CD4-positive, alpha-beta memory T cell (primary cell): ENCODE results near the gene HNRNPAB. TPM values are rescaled to one million over a fixed set of nuclear protein-coding genes. Genes with fewer than 3 reads are reported as not detected.

Source experiments
- CTCF ChIA-PET: fragments of 350-600 bp; sonication (Branson Sonifier 250); formaldehyde crosslinking; loops from one replicate; lab custom pipeline; 2021; ENCODE audit warnings: inconsistent platforms; ENCODE audit not compliant: partially characterized antibody; lab: Charles Lee
- POLR2A ChIA-PET: fragments of 350-600 bp; sonication (Branson Sonifier 250); formaldehyde crosslinking; loops from one replicate; lab custom pipeline; 2021; ENCODE audit not compliant: partially characterized antibody; lab: Charles Lee
- DNase-seq, 5 donors: peaks; one replicate each; pipeline versions ENCODE4 v3.0.0 to v3.0.0-alpha.2; 2020 to 2022; ENCODE audit warnings: mixed read lengths in 1 of 5
- H3K27ac ChIP-seq: one replicate; pipeline ENCODE4 v1.7.0; 2013; ENCODE audit warnings: low read depth, low read length
- H3K27me3 ChIP-seq: 2 replicates; pipeline ENCODE4 v1.7.0; 2013; ENCODE audit warnings: mild to moderate bottlenecking, low read length, moderate library complexity; ENCODE audit not compliant: insufficient read depth
- H3K36me3 ChIP-seq: 2 replicates; pipeline ENCODE4 v1.7.0; 2013; ENCODE audit warnings: mild to moderate bottlenecking, low read length, moderate library complexity; ENCODE audit not compliant: insufficient read depth
- H3K4me1 ChIP-seq: 2 replicates; pipeline ENCODE4 v1.7.0; 2013; ENCODE audit warnings: mild to moderate bottlenecking, low read length, moderate library complexity; ENCODE audit not compliant: insufficient read depth
- H3K4me3 ChIP-seq, 2 donors: one replicate each; pipeline ENCODE4 v1.7.0; 2013; ENCODE audit warnings: low read length in 2 of 2, mild to moderate bottlenecking in 1 of 2
- H3K9me3 ChIP-seq, 2 donors: one replicate each; pipeline ENCODE4 v1.7.0; 2013; ENCODE audit warnings: low read length in 2 of 2, control low read depth in 1 of 2; ENCODE audit not compliant: control insufficient read depth in 1 of 2
- H3K27ac Mint-ChIP-seq, 7 donors: one replicate each; pipeline ENCODE4 v1.8.0; 2020 to 2021; ENCODE audit warnings: mixed read lengths in 7 of 7, mild to moderate bottlenecking in 6 of 7, inconsistent platforms in 3 of 7, moderate library complexity in 3 of 7
- H3K27me3 Mint-ChIP-seq, 2 donors: one replicate each; pipeline ENCODE4 v1.8.0; 2020 to 2021; ENCODE audit warnings: mixed read lengths in 2 of 2
- H3K36me3 Mint-ChIP-seq, 2 donors: one replicate each; pipeline ENCODE4 v1.8.0; 2020 to 2021; ENCODE audit warnings: mixed read lengths in 2 of 2, inconsistent platforms in 1 of 2, mild to moderate bottlenecking in 1 of 2
- H3K4me1 Mint-ChIP-seq, 4 donors: one replicate each; pipeline ENCODE4 v1.8.0; 2020 to 2021; ENCODE audit warnings: mixed read lengths in 4 of 4, mild to moderate bottlenecking in 1 of 4
- H3K4me3 Mint-ChIP-seq, 8 donors: one replicate each; pipeline ENCODE4 v1.8.0; 2020 to 2021; ENCODE audit warnings: mixed read lengths in 8 of 8, mild to moderate bottlenecking in 7 of 8, moderate library complexity in 6 of 8, inconsistent platforms in 3 of 8
- H3K9me3 Mint-ChIP-seq, 8 donors: one replicate each; pipeline ENCODE4 v1.8.0; 2020 to 2021; ENCODE audit warnings: mixed read lengths in 8 of 8, mild to moderate bottlenecking in 5 of 8, inconsistent platforms in 3 of 8, moderate library complexity in 1 of 8
- intact Hi-C: fragments of 100-400 bp; cut with micrococcal nuclease; formaldehyde crosslinking; loops from one replicate; pipeline ENCODE4 v1.15.1; 2023
- polyA plus RNA-seq, 2 donors: library from polyadenylated mRNA; unstranded; fragments of 300-500 nt; fragmentation: Illumina TruSeq; gene quantifications; one replicate each; pipeline ENCODE4 v1.2.3, GENCODE V29; 2021
- total RNA-seq, 2 experiments: library from RNA; stranded (reverse); gene quantifications; one replicate each; pipeline ENCODE4 v1.2.3, GENCODE V29; 2021

The HNRNPAB gene
- total and polyA plus RNA-seq, 4 experiments from 2014 or later = 29.4 to 85.3 (median 78.7) TPM

GRCh38 chr5:178216088-178216534 is 11.8 kb downstream of the HNRNPAB start:
- ChIA-PET POLR2A (interaction anchor here (1.5 to 3.1 kb wide), 3 partner anchors 10 to 12 kb away, joined by 3 to 16 read pairs (median 6); partner anchors contain the start of gene HNRNPAB), CTCF (interaction anchor here (0.8 to 1.9 kb wide), 2 partner anchors 9 to 20 kb away, joined by 4 to 8 read pairs; no protein-coding TSS in a partner anchor)
- H3K4me1 ChIP-seq = peaks cover 3% of the 10 kb centered on the region
- no peaks in the 10 kb centered on the region for H3K27me3 ChIP-seq
- DNase-seq = no peak
- H3K9me3 ChIP-seq = no peaks in the 10 kb centered on the region
- H3K36me3 Mint-ChIP-seq = peaks cover 29 to 75% of the 10 kb centered on the region in 2 donors
- H3K4me3 Mint-ChIP-seq = no peak overlapping the region
- H3K27me3 Mint-ChIP-seq = no peaks in the 10 kb centered on the region
- no peak overlapping the region for H3K4me3 ChIP-seq
- peaks cover 0 to 2% (median 0%) of the 10 kb centered on the region in 8 donors for H3K9me3 Mint-ChIP-seq
- peaks cover 16 to 19% (median 18%) of the 10 kb centered on the region in 4 donors for H3K4me1 Mint-ChIP-seq
- intact Hi-C loops = no loop called here
- peaks cover 55% of the 10 kb centered on the region for H3K36me3 ChIP-seq
- peak overlapping the region in 6 of 7 donors; percentile 2 to 45 (median 11) for H3K27ac Mint-ChIP-seq
- H3K27ac ChIP-seq = no peak overlapping the region

- Histone ChIP-seq H3K27me3 (no peaks in the 10 kb centered on the region), H3K36me3 (peaks cover 54% of the 10 kb centered on the region), H3K9me3 (no peaks in the 10 kb centered on the region), H3K27ac (no peak overlapping the region), H3K4me3 (no peak overlapping the region), H3K4me1 (peaks cover 10% of the 10 kb centered on the region)
- H3K36me3 Mint-ChIP-seq = peaks cover 30 to 75% of the 10 kb centered on the region in 2 donors
- no peak overlapping the region for H3K4me3 Mint-ChIP-seq
- no peaks in the 10 kb centered on the region for H3K27me3 Mint-ChIP-seq
- DNase-seq = no peak
- intact Hi-C loops = no loop called here
- H3K4me1 Mint-ChIP-seq = peaks cover 22 to 25% (median 24%) of the 10 kb centered on the region in 4 donors
- H3K9me3 Mint-ChIP-seq = peaks cover 0 to 2% (median 0%) of the 10 kb centered on the region in 8 donors
- POLR2A ChIA-PET = interaction anchor here (1.8 to 3.1 kb wide), 2 partner anchors 10 to 12 kb away, joined by 6 to 16 read pairs; partner anchors contain the start of gene HNRNPAB
- H3K27ac Mint-ChIP-seq = peak overlapping the region in 3 of 7 donors; percentile 11 to 53 (median 12)
- CTCF ChIA-PET = interaction anchor here (0.8 to 1.9 kb wide), 3 partner anchors 10 to 19 kb away, joined by 3 to 8 read pairs (median 4); no protein-coding TSS in a partner anchor
These were observed 12.4 kb downstream of the HNRNPAB start for GRCh38 chr5:178216779-178217178.

- Mint-ChIP-seq H3K4me3 (no peak overlapping the region), H3K27ac (peak overlapping the region in 4 of 7 donors; percentile 6 to 37 (median 34)), H3K4me1 (peaks cover 26 to 30% (median 29%) of the 10 kb centered on the region in 4 donors), H3K9me3 (peaks cover 0 to 2% (median 0%) of the 10 kb centered on the region in 8 donors), H3K36me3 (peaks cover 31 to 66% of the 10 kb centered on the region in 2 donors), H3K27me3 (no peaks in the 10 kb centered on the region)
- H3K27me3 ChIP-seq = no peaks in the 10 kb centered on the region
- DNase-seq = no peak
- no peaks in the 10 kb centered on the region for H3K9me3 ChIP-seq
- H3K4me3 ChIP-seq = no peak overlapping the region
- H3K4me1 ChIP-seq = peaks cover 10% of the 10 kb centered on the region
- CTCF ChIA-PET = no interaction called here
- intact Hi-C loops = no loop called here
- POLR2A ChIA-PET = no interaction called here
- H3K27ac ChIP-seq = no peak overlapping the region
- peaks cover 48% of the 10 kb centered on the region for H3K36me3 ChIP-seq
These were observed 14.0 kb downstream of the HNRNPAB start for GRCh38 chr5:178218237-178218776.

GRCh38 chr5:178218827-178219226 is 14.5 kb downstream of the HNRNPAB start:
- POLR2A ChIA-PET = no interaction called here
- H3K27ac Mint-ChIP-seq = peak overlapping the region in 2 of 7 donors; percentile 6 to 32
- no peak for DNase-seq
- no peak overlapping the region for H3K4me3 ChIP-seq
- H3K4me3 Mint-ChIP-seq = no peak overlapping the region
- peaks cover 27 to 34% (median 29%) of the 10 kb centered on the region in 4 donors for H3K4me1 Mint-ChIP-seq
- no peaks in the 10 kb centered on the region for H3K27me3 ChIP-seq
- no peaks in the 10 kb centered on the region for H3K9me3 ChIP-seq
- H3K36me3 ChIP-seq = peaks cover 43% of the 10 kb centered on the region
- intact Hi-C loops = no loop called here
- H3K36me3 Mint-ChIP-seq = peaks cover 26 to 65% of the 10 kb centered on the region in 2 donors
- H3K9me3 Mint-ChIP-seq = peaks cover 0 to 2% (median 0%) of the 10 kb centered on the region in 8 donors
- H3K27me3 Mint-ChIP-seq = no peaks in the 10 kb centered on the region
- H3K27ac ChIP-seq = no peak overlapping the region
- CTCF ChIA-PET = no interaction called here
- H3K4me1 ChIP-seq = peaks cover 10% of the 10 kb centered on the region

GRCh38 chr5:178221282-178221681 is 16.9 kb downstream of the HNRNPAB start:
- Mint-ChIP-seq H3K4me3 (peak overlapping the region in 1 of 8 donors; percentile 29), H3K27me3 (no peaks in the 10 kb centered on the region), H3K27ac (peak overlapping the region; percentile 50 to 79 (median 67)), H3K4me1 (peaks cover 20 to 38% (median 30%) of the 10 kb centered on the region in 4 donors), H3K36me3 (peaks cover 32 to 53% of the 10 kb centered on the region in 2 donors), H3K9me3 (no peaks in the 10 kb centered on the region)
- ChIA-PET CTCF (no interaction called here), POLR2A (interaction anchor here (1.0 to 1.8 kb wide), 3 partner anchors 9 to 17 kb away, joined by 3 to 6 read pairs (median 4); partner anchors contain the start of gene HNRNPAB)
- Histone ChIP-seq H3K4me3 (no peak overlapping the region), H3K4me1 (peaks cover 8% of the 10 kb centered on the region), H3K27ac (no peak overlapping the region), H3K27me3 (no peaks in the 10 kb centered on the region), H3K9me3 (no peaks in the 10 kb centered on the region), H3K36me3 (peaks cover 32% of the 10 kb centered on the region)
- no peak for DNase-seq
- intact Hi-C loops = no loop called here

- intact Hi-C loops = no loop called here
- POLR2A ChIA-PET = interaction anchor here (1.0 to 1.8 kb wide), 3 partner anchors 9 to 18 kb away, joined by 3 to 6 read pairs (median 4); partner anchors contain the start of gene HNRNPAB
- H3K4me3 Mint-ChIP-seq = peak overlapping the region in 1 of 8 donors; percentile 16
- H3K36me3 ChIP-seq = peaks cover 31% of the 10 kb centered on the region
- H3K4me1 ChIP-seq = peaks cover 7% of the 10 kb centered on the region
- no peaks in the 10 kb centered on the region for H3K27me3 Mint-ChIP-seq
- DNase-seq = no peak
- H3K27me3 ChIP-seq = no peaks in the 10 kb centered on the region
- H3K9me3 Mint-ChIP-seq = no peaks in the 10 kb centered on the region
- H3K27ac Mint-ChIP-seq = peak overlapping the region; percentile 24 to 79 (median 52)
- no peak overlapping the region for H3K4me3 ChIP-seq
- H3K27ac ChIP-seq = no peak overlapping the region
- peaks cover 35 to 53% of the 10 kb centered on the region in 2 donors for H3K36me3 Mint-ChIP-seq
- CTCF ChIA-PET = no interaction called here
- peaks cover 18 to 38% (median 31%) of the 10 kb centered on the region in 4 donors for H3K4me1 Mint-ChIP-seq
- H3K9me3 ChIP-seq = no peaks in the 10 kb centered on the region
These were observed 17.5 kb downstream of the HNRNPAB start for GRCh38 chr5:178221853-178222252.

GRCh38 chr5:178222292-178222691 is 18.0 kb downstream of the HNRNPAB start:
- Histone ChIP-seq H3K27ac (no peak overlapping the region), H3K4me1 (peaks cover 7% of the 10 kb centered on the region), H3K36me3 (peaks cover 35% of the 10 kb centered on the region), H3K9me3 (no peaks in the 10 kb centered on the region), H3K4me3 (no peak overlapping the region), H3K27me3 (no peaks in the 10 kb centered on the region)
- peaks cover 38 to 57% of the 10 kb centered on the region in 2 donors for H3K36me3 Mint-ChIP-seq
- POLR2A ChIA-PET = interaction anchor here (1.0 kb wide), 1 partner anchor 10 kb away, joined by 3 read pairs; no protein-coding TSS in a partner anchor
- no peaks in the 10 kb centered on the region for H3K9me3 Mint-ChIP-seq
- no peak overlapping the region for H3K4me3 Mint-ChIP-seq
- DNase-seq = no peak
- peaks cover 21 to 43% (median 34%) of the 10 kb centered on the region in 4 donors for H3K4me1 Mint-ChIP-seq
- CTCF ChIA-PET = no interaction called here
- no peaks in the 10 kb centered on the region for H3K27me3 Mint-ChIP-seq
- intact Hi-C loops = no loop called here
- peak overlapping the region in 4 of 7 donors; percentile 3 to 50 (median 26) for H3K27ac Mint-ChIP-seq
